GM13976 (cell line): ENCODE data around the gene TOR4A.

ENCODE experiments used
- DNase-seq: peaks from one replicate; pipeline ENCODE4 v3.0.0; 2012; ENCODE audit warnings: low spot score
- in situ Hi-C: fragments of 300-500 bp; cut with MboI; formaldehyde crosslinking; loops from one replicate; pipeline ENCODE4 v1.12.0; 2022; ENCODE audit warnings: low sequenced_read_pairs, mixed read lengths, inconsistent platforms; ENCODE audit not compliant: unreplicated experiment
- TF ChIP-seq, protein P1 (sequence below): IDR thresholded peaks from 2 replicates; pipeline ENCODE4 v1.5.1; 2012; ENCODE audit warnings: borderline replicate concordance, mild to moderate bottlenecking; ENCODE audit not compliant: insufficient read depth; ENCODE audit errors: extremely low read depth, missing control alignments, control extremely low read depth

TOR4A gene

DNA sequence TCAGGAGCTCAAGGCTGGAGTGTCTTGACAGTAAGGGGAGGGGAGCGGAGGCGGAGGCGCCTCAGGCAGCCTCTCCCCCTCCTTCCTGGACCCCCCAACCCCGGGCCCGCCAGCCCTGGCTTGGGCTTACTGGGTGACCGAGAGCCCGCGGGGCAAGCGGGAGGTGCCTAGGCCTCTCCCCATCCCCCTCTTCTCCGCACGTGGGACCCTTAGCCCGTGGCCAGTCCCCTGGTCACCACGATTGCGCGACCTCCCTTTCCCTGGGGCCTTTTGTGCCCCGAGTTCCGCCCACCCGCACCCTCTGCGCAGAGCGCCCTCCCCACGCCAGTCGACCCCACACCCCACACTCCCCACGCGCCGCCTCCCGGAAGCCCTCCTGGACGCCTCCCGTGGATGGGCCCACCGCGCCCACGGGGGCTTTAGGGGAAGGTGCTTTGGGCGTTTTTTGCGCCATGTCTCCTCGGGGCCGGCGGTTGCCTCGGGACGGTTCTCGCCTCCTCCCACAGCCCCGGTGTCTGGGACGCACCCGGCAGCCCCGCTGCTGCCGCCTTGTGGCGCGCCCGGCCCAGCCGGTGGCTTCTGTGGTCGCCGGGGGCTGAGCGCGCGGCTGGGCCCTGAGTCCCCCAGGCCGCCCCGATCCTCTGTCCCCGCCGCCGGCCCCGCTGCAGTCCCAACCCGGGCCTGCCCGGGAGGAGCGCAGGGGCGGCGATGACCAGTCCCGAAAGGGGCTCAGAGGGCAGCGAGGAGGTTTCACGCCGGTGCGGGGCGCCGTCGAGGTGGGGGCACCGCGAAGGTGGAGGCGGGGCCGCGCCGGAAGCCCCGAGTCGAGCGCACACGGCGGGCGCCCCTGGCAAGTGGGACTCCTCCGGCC is 3.2 kb downstream of the TOR4A start:
- in situ Hi-C loops = loop anchor here (25.0 kb wide), 1 partner anchor 257 kb away; no protein-coding TSS in a partner anchor
- TF ChIP-seq, protein P1, sequence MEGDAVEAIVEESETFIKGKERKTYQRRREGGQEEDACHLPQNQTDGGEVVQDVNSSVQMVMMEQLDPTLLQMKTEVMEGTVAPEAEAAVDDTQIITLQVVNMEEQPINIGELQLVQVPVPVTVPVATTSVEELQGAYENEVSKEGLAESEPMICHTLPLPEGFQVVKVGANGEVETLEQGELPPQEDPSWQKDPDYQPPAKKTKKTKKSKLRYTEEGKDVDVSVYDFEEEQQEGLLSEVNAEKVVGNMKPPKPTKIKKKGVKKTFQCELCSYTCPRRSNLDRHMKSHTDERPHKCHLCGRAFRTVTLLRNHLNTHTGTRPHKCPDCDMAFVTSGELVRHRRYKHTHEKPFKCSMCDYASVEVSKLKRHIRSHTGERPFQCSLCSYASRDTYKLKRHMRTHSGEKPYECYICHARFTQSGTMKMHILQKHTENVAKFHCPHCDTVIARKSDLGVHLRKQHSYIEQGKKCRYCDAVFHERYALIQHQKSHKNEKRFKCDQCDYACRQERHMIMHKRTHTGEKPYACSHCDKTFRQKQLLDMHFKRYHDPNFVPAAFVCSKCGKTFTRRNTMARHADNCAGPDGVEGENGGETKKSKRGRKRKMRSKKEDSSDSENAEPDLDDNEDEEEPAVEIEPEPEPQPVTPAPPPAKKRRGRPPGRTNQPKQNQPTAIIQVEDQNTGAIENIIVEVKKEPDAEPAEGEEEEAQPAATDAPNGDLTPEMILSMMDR = peak; percentile 42
- no peak for DNase-seq

DNA sequence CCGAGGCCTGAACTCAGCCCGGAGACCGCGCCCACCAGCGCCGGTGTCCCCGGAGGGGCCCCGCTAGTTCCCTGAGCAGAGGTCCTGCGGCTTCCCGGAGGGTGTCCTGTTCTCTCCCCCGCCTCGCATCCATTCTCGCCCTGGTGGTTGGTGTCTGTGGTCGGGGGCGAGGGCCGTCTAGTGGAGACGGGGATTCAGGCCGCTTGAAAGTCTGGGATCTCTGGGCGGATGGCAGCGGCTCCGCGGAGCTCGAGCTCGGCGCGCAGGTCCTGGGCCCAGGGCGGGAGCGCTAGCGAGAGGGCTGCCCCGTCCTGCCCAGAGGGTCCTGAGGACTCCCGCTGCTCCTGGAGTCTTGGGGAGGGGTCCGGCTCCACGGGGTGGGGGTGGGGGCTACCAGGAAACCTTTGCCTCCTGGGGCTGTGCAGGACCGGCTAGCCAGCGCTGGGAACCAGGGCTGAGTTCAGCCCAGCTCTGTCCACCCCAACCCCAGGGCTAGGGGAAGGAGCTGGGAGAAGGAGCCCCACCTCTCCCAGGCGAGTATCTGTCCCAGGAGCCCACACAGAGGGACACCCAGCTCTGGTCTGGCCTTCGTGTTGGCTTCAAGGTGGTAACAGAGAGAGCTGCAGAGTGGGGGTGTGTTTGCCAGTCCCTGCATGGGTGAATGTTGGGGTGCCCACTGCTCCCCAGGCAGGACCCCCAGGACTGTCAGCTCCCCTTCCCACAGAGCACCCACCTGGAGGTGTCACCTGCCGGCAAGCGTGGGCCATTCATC is 4.0 kb downstream of the TOR4A start:
- TF ChIP-seq, protein P1 = no peak
- in situ Hi-C loops = loop anchor here (25.0 kb wide), 1 partner anchor 256 kb away; no protein-coding TSS in a partner anchor

DNA sequence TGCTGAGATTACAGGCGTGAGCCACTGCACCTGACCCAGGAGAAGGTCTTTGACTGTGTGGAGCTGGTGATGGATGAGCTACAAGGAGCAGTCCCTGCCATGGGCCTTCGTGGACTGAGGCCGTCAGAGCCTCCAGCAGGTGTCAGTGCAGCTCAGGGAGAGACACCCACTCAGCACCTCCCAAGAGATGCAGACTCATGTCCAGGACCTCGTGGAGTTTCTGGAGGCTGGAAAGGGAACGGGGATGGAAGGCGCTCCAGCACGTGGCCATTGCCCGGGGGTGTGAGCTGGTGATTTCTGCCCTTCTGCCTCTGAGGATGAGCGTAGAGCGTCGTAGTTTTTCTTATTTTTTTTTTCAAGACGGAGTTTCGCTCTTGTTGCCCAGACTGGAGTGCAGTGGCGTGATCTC is 9.5 kb downstream of the TOR4A start:
- peak; percentile 72 for DNase-seq
- TF ChIP-seq, protein P1 = peak; percentile 48
- in situ Hi-C loops = loop anchor here (25.0 kb wide), 1 partner anchor 250 kb away; no protein-coding TSS in a partner anchor

More for the DNA sequence above, 4.0 kb downstream of the TOR4A start:
- no peak for DNase-seq

DNA sequence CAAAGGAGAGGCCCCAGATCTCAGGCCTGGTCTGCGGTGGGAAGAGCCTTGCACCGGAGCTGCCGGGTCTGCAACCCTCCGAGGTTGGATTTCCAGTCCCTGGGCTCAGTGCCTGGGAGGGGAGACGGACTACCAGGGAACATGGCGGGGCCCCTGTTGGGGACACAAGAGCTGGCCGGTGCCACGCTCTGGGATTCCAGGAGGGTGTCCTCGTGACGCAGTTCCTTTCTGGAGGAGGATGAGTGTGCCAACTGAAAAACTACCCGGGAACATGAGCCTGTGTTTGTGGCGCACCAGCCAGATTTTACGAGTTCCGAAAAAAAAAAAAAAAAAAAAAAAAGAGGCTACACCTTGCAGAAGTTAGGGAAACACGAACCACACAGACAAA is 15.6 kb downstream of the TOR4A start:
- in situ Hi-C loops = loop anchor here (5.0 to 25.0 kb wide), 2 partner anchors 114 to 244 kb away; no protein-coding TSS in a partner anchor
- TF ChIP-seq, protein P1 = no peak
- DNase-seq = no peak

DNA sequence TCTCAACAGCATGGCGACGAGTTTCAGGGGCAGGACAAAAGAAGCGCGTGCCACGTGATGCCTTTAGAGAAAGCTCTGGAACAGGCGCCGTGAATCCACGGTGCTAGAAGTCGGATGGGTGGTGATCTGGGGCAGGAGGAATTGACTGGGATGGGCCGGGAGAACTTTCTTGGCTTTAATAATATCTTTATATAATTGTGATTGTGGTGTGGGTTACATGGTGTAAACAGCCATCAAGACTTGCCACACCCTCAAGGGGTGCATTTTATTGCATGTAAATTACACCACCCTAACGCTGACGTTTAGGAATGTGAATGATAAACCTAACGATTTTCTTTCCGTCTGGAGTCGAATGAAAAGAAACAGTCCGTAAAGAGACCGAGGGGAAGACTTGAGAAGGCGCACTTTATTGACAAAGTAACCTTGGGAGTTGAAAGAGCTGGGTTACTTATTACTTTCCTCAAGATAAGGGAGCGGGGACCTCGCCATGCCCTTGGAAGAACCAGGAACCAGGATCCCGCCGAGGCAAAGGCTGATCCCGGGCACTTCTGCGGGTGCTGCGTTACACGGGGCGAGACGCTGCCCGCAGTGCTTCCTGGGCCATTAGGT is 16.1 kb downstream of the TOR4A start:
- TF ChIP-seq, protein P1 = no peak
- DNase-seq = no peak
- in situ Hi-C loops = loop anchor here (5.0 to 25.0 kb wide), 2 partner anchors 114 to 244 kb away; no protein-coding TSS in a partner anchor
